ENCODE measurements around the gene CUL9.
A peak's percentile ranks its signal among the peaks of the same experiment; 100 is the strongest.
"Not testable (repeated sequence)": the region's sequence is repeated elsewhere in the genome, so short reads cannot be mapped to it uniquely, and the experiment has no call there.

The CUL9 gene

DNA sequence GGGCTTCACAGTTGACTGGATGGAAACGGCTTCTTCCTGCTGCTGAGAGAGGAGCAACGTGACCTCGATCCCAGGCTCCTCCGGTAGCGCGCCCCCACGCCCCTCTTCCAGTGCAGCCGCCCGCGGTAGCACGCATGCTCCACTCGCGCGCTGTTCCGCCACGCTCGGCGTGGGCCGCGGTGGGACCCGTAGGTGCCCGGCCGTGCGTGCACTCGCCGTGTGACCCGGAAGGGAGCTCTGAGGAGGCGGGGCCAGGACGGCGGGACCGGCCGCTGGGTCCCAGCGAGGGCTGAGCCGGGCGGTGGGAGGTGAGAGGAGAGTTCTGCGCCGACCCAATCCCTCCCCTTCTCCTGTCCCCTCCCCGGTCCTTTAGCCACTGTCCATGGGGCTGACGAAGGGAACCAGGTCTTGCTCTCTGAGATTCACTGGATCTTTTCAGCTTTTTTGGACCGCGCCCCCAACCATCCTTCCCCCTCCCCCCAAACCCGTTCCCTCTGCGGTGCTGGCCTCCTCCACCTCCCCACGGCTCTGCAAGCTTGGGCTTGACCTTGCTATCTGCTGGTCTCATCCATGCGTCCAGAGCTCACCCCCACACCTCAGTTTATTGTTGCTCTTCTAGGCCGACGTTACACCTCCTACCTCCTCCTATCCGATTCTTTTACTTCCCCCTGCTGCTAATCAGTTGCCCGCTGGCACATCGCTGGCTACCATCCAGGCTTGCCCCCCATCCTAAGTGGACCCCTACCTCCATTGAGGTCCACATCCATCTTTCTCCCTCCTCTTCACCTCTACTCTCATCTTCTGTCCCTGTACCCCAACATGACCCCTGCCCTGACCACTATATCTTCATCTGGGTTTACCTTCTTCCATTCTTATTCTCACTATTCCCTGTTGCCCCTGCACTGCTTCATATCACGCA lies at the start of gene CUL9:
CUL9 (plus strand) TSS at position 255 of the 919 bp plus-strand sequence. CDS start 2,115 bp downstream, outside the sequence.
- DNase-seq, result peak; percentile 89

GRCh38 chr6:43138267-43138666 lies 43.7 kb upstream of the CUL9 start:
- no peak for DNase-seq

GRCh38 chr6:43139973-43140372 lies 42.0 kb upstream of the CUL9 start:
- not testable (repeated sequence) for DNase-seq

GRCh38 chr6:43141644-43142043 lies 40.4 kb upstream of the CUL9 start:
- DNase-seq, result no peak

GRCh38 chr6:43142101-43142500 lies 39.9 kb upstream of the CUL9 start:
- DNase-seq, result no peak

DNA sequence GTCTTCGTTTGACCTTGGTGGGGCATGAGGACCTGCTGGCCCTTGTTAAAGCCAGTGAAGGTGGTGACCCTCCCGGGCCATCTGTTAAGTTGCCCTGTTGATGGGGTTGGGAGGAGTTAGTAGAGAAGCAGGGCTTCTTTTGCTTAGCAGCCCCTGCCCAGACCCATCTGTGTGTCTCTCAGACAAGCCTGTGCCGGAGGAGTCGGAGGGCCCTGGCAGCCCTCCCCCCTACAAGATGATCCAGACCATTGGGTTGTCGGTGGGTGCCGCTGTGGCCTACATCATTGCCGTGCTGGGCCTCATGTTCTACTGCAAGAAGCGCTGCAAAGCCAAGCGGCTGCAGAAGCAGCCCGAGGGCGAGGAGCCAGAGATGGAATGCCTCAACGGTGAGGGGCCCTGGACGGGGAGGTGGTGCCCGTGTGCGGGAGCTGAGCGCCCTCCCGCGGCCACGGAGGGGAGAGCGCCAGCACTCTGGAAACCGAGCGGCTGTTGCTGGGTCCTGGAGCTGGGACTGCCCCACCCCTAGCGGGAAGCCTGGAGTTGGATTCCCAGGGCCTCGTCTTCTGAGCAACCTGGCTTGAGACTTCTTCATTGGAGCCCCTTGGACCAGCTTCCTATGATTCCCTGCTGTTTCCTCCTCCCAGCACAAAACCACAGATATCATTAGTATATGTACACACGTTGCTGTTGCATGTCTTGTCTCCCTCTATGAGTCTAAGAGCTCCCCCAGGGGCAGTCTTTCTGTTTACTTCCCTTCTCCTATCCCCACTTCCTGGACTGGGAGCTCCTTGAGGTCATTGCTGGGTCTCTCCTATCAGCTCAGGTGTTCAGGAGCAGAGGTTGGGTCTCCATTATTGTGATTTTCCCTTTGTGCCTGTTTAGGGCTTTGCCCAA lies 38.5 kb upstream of the CUL9 start:
- peak; percentile 87 for DNase-seq

GRCh38 chr6:43144879-43145278 lies 37.1 kb upstream of the CUL9 start:
- DNase-seq, result no peak

- DNase-seq, result no peak
Measured at GRCh38 chr6:43146261-43146660, 35.7 kb upstream of the CUL9 start.

DNA sequence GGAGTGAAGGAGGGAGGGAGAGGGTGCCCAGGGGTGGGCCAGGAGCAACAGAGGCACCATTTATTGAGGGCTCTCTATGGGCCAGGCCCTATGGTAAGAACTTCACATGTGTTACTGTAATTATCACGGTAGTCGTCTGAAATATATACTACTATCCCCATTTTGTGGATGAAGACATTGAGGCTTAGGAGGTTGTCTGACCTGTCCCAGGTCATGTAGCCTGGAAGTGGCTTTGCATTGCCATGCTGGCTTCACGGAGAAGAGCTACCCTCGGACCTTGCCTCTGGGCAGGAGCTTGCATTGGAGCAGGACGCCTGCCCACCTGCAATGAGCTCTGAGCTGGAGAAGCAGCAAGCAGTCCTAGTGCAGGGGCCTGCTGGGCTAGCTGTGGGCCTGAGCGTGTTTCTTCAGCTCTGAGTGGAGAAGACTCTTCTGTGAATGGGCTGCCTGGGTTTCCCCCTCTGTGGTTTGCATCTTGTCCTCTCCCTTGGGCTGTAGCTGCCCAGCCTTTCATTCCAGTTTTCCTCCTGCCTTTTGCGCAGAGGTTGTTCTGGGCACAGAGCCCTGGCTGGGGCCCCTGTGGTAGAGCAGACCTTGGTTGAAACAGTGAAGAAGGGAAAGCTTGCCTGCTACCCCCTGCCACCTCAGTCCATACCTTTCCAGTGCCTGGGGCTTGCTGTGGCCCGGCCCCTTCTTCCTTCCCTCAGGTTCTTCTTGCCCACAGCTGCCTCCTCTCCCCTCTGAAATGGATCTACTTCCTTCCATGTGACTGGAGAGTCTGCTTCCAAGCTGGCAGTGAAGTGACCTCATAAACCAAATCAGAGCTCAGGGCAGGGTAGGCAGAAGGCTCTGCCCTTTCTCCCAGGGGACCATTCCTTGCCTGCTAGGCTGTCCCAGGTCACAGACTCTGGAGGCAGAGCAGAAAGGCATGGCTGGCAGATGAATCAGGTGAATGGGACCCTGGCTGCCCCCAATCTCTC lies 35.0 kb upstream of the CUL9 start:
- no peak for DNase-seq

DNA sequence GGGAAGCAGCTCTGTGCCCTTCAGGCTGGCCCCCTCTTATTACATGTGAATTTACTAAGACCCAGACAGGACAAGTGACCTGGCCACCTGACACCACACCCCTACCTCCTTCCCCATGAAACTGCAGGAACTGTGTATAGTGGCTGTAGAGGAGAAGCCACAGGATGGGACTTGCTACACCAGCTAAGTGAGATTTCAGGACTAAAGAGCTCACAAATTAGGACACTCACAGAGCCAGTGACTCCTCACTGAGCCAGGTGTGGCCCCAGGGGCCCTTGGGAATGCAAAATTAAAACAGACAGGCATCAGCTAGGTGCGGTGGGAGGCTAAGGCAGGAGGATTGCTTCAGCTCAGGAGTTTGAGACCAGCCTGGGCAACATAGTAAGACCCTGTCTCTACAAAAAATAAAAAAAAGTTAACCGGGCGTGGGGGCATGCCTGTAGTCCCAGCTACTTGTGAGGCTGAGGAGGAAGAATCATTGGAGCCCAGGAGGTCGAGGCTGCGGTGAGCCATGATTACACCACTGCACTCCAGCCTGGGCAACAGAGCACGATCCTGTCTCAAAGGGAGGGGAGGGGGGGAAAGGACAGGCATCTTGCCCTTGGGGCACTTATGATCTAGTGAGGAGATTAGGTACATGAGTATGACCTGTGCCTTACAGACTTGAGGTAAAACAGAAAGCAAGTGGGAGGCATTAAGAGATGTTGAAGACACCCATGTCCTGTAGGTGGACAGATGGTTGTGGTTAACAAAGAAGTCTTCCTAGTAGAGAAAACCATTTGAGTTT lies 34.1 kb upstream of the CUL9 start:
- DNase-seq, result no peak

- DNase-seq, result no peak
Measured at GRCh38 chr6:43149265-43149664, 32.7 kb upstream of the CUL9 start.

DNA sequence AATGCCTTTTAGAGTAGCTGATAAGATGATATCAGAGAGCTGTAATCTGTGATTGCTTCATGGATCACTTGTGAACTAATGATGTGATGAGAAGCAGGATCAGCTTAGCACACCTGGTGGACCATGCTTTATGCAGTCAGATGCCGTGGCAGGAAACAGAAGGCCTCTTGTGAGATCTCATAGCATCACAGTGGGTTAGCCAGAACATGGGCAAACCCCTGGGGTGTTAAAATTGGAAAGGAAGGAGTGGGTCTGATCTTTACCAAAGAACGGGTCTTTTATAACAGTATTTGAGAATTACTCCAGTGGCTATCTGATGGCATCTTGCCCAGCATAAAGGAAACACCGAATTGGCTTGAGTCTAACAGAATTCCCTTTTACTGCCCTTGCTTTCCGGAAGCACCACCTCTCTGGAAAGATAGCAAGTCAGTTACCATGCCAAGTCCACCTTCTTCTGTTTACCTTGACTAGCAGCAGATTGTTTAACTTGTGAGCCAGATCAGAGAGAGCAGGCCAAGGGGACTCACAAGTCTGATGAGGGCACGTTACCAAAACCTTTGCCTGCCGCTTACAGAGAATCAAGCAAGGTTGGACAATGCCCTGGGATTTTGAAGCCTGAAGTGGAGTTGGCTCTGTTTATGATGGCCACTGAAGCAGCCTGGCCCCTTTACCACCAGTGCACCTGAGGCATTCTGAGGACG lies 31.8 kb upstream of the CUL9 start:
- DNase-seq, result no peak

DNA sequence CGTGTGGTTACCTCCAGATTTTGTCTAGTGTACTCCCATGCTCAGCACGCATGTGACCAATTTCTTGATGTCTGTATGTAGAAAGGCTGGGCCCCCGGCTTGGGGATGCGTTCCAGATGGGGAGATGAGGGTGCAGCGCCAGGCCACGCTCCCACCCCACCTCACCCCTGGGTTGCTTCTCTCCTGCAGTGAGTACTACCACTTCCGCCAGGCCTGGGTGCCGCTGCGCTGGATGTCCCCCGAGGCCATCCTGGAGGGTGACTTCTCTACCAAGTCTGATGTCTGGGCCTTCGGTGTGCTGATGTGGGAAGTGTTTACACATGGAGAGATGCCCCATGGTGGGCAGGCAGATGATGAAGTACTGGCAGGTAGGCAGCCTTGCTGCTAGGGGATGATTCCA lies 22.4 kb upstream of the CUL9 start:
- DNase-seq, result no peak

DNA sequence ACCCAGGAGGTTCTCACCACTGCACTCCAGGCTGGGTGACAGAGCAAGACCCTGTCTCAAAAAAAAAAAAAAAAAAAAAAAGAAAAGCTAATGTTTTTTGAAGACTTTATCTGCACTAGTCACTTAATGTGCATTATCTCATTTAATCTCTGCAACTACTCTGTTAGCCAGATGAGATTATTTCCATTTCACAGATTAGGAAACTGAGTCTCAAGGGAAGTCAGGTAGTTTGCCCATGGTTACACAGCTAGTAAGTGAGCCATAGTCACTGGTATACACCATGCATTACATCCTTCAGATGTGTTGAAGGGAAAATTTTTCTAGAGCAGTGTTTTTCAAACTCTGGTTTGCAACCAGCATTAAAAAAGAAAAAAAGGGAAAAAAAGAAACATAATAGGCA lies 18.1 kb upstream of the CUL9 start:
- DNase-seq, result no peak

DNA sequence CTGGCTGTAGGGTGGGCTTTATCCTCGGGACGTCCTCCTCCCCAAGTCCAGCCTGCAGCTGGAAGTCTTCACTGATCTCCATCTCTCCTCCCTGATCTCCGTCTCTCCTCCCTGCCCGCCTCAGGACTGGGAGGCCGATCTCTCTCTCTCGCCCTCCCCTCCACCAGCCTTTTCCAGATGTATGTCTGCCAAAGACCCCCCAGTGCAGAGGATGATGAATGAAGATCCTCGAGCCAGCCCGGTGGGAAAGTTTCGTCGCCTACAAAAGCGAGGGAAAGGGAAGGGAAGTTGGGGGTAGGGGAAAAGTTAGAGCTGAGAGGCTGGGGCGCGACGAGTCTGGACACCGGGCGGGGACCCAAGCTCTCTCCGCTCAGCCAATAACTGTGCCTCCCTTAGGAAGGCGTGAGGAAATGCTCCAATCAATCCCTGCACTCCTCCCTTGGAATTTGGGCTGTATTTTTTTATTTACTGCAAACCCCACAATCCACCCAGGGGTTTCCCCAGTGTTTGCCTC lies 11.5 kb upstream of the CUL9 start:
- DNase-seq, result peak; percentile 86

- peak; percentile 100 for DNase-seq
Measured at GRCh38 chr6:43170931-43171706, 10.9 kb upstream of the CUL9 start, which contains the start of gene SRF. Gene SRF (plus strand): TSS chr6:43171269. CDS start chr6:43171657, 388 bp downstream.

DNA sequence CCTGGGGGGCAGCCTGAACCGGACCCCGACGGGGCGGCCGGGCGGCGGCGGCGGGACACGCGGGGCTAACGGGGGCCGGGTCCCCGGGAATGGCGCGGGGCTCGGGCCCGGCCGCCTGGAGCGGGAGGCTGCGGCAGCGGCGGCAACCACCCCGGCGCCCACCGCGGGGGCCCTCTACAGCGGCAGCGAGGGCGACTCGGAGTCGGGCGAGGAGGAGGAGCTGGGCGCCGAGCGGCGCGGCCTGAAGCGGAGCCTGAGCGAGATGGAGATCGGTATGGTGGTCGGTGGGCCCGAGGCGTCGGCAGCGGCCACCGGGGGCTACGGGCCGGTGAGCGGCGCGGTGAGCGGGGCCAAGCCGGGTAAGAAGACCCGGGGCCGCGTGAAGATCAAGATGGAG lies 10.3 kb upstream of the CUL9 start:
- DNase-seq, result no peak

GRCh38 chr6:43172104-43173007 lies 9.6 kb upstream of the CUL9 start:
- peak; percentile 46 for DNase-seq

Data from hematopoietic multipotent progenitor cell treated with erythropoietin and hydrocortisone succinate and interleukin-3 and kit ligand, for 6 days (in vitro differentiated cells).